WI38 (cell line): ENCODE data around the gene DNAH11.
"Not testable (repeated sequence)": the region's sequence is repeated elsewhere in the genome, so short reads cannot be mapped to it uniquely, and the experiment has no call there.

ENCODE experiments used
- H3K4me3 ChIP-seq: 2 replicates; pipeline ENCODE4 v1.5.1; 2011; ENCODE audit warnings: low read depth, mild to moderate bottlenecking, control low read depth, low read length
- TF ChIP-seq, protein P1 (sequence below): IDR thresholded peaks from 2 replicates; pipeline ENCODE4 v1.5.1; 2012; ENCODE audit warnings: low read depth, mild to moderate bottlenecking, control low read depth, low read length

DNAH11 gene

DNA sequence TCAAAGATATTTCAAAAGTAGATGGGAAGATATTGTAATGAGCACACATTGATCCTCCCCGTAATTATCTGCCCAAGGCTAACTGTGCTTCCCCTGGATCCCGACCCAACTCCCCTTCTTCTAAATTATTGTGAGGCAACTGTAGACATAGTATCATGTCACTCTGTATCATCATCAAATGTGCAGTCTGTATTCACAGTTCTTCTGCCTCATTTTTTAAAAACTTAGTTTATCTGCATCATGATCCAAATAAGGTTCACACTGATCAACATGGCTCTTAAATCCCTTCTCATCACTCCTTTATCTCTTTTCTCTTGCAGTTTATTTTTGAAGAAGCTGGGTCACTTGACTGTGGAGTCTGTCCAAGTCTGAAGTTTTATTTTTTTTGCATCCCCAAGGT, 375.4 kb downstream of the DNAH11 start:
- TF ChIP-seq, protein P1, sequence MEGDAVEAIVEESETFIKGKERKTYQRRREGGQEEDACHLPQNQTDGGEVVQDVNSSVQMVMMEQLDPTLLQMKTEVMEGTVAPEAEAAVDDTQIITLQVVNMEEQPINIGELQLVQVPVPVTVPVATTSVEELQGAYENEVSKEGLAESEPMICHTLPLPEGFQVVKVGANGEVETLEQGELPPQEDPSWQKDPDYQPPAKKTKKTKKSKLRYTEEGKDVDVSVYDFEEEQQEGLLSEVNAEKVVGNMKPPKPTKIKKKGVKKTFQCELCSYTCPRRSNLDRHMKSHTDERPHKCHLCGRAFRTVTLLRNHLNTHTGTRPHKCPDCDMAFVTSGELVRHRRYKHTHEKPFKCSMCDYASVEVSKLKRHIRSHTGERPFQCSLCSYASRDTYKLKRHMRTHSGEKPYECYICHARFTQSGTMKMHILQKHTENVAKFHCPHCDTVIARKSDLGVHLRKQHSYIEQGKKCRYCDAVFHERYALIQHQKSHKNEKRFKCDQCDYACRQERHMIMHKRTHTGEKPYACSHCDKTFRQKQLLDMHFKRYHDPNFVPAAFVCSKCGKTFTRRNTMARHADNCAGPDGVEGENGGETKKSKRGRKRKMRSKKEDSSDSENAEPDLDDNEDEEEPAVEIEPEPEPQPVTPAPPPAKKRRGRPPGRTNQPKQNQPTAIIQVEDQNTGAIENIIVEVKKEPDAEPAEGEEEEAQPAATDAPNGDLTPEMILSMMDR = no peak
- H3K4me3 ChIP-seq = no peak overlapping the region

- no peak overlapping the region for H3K4me3 ChIP-seq
- TF ChIP-seq, protein P1 = no peak
These were observed 378.1 kb downstream of the DNAH11 start for GRCh38 chr7:21920936-21921335.

DNA sequence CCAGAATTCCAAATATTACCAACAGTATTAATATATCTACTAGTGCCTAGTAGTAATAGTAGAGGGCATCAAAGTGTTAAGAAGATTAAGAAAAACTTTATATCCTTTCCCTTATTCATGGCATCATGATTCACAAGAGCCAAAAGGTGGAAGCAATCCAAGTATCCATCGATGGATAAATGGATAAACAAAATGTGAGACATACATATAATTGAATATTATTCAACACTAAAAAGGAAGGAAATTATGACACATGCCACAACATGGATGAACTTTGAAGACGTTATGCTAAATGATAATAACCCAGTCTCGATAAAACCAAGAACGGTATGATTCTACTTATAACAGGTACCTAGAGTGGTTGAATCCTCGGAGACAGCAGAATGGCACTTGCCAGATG, 379.8 kb downstream of the DNAH11 start:
- TF ChIP-seq, protein P1 = no peak
- H3K4me3 ChIP-seq = no peak overlapping the region

DNA sequence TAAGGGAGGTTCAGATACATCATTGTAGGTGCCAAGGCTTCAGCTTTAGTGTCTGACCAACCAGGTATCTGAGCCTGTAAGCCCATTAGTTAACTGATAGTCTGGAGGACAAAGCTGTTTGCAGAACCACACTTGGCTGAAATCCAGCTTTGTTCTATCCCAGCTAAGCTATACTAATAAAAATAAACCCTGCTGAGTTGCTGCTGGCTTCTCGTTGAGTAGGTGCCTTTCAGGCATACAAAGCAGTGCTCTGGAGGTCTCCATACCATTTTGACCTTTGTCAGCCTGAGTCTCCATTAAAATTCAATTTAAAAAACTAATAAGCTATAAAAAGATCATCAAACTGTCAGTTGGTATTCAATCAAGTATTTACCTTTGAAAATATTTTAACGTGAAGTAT, 380.8 kb downstream of the DNAH11 start:
- H3K4me3 ChIP-seq = no peak overlapping the region
- TF ChIP-seq, protein P1 = no peak

GRCh38 chr7:21926448-21926847, 383.6 kb downstream of the DNAH11 start:
- no peak overlapping the region for H3K4me3 ChIP-seq
- TF ChIP-seq, protein P1 = no peak

DNA sequence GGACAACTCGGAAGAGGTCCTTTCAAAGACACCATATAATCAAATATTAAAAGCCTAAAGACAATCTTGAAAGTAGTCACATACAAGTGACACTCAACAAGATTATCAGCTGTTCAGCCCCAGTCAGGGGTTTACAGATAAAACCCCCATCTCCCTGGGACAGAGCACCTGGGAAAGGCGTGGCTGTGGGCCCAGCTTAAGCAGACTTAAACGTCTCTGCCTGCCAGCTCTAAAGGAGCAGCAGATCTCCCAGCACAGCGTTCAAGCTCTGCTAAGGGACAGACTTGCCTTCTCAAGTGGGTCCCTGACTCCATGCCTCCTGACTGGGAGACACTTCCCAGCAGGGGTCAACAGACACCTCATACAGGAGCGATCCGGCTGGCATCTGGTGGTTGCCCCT, 384.9 kb downstream of the DNAH11 start:
- H3K4me3 ChIP-seq = no peak overlapping the region
- TF ChIP-seq, protein P1 = no peak

DNA sequence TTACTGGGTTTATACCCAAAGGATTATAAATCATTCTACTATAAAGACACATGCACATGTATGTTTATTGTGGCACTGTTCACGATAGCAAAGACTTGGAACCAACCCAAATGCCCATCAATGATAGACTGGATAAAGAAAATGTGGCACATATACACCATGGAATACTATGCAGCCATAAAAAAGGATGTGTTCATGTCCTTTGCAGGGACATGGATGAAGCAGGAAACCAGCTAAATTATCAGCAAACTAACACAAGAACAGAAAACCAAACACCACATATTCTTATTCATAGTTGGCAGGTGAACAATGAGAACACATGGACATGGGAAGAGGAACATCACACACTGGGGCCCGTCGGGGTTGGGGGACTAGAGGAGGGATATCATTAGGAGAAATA, 390.5 kb downstream of the DNAH11 start:
- H3K4me3 ChIP-seq = not testable (repeated sequence)

DNA sequence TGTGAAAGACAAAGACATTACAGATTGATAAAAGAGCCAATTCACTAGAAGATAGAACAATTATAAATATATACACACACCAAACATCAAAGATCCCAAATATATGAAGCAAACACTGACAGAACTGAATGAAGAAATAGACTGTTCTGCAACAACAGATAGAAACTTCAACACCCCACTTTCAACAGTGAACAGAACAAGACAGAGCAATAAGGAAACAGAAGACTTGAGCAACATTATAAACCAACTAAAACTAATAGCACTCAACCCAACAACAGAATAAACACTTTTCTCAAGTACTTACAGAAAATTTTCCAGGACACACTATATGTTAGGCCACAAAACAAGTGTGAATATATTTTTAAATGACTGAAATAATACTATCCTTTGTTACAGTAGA, 392.0 kb downstream of the DNAH11 start:
- no peak overlapping the region for H3K4me3 ChIP-seq
- TF ChIP-seq, protein P1 = no peak
